AG04449 (cell line): ENCODE data around the gene BTF3L4.
A peak's percentile ranks its signal among the peaks of the same experiment; 100 is the strongest.

ENCODE experiments used
- CTCF ChIA-PET: fragments of 350-600 bp; formaldehyde crosslinking; extraction: SDS; loops from one replicate; lab custom pipeline; 2021; ENCODE audit warnings: antibody characterized with exemption; lab: Yijun Ruan, JAX
- POLR2A ChIA-PET: fragments of 400-600, 350-600 bp; formaldehyde crosslinking; extraction: SDS; loops from one replicate; lab custom pipeline; 2020; ENCODE audit warnings: antibody characterized with exemption, inconsistent platforms; lab: Yijun Ruan, JAX
- DNase-seq: peaks from one replicate; pipeline ENCODE4 v3.0.0-alpha.2; 2010; ENCODE audit warnings: low read depth, low spot score
- H3K4me3 ChIP-seq: 2 replicates; pipeline ENCODE4 v1.5.1; 2011; ENCODE audit warnings: low read depth, mild to moderate bottlenecking, control low read depth, low read length
- TF ChIP-seq, protein P1 (sequence below): IDR thresholded peaks from one replicate; pipeline ENCODE4 v1.5.1; 2011; ENCODE audit warnings: mild to moderate bottlenecking, moderate library complexity, low read length, control low read depth, inconsistent platforms; ENCODE audit not compliant: insufficient read depth; ENCODE audit errors: missing control alignments

The BTF3L4 gene

DNA sequence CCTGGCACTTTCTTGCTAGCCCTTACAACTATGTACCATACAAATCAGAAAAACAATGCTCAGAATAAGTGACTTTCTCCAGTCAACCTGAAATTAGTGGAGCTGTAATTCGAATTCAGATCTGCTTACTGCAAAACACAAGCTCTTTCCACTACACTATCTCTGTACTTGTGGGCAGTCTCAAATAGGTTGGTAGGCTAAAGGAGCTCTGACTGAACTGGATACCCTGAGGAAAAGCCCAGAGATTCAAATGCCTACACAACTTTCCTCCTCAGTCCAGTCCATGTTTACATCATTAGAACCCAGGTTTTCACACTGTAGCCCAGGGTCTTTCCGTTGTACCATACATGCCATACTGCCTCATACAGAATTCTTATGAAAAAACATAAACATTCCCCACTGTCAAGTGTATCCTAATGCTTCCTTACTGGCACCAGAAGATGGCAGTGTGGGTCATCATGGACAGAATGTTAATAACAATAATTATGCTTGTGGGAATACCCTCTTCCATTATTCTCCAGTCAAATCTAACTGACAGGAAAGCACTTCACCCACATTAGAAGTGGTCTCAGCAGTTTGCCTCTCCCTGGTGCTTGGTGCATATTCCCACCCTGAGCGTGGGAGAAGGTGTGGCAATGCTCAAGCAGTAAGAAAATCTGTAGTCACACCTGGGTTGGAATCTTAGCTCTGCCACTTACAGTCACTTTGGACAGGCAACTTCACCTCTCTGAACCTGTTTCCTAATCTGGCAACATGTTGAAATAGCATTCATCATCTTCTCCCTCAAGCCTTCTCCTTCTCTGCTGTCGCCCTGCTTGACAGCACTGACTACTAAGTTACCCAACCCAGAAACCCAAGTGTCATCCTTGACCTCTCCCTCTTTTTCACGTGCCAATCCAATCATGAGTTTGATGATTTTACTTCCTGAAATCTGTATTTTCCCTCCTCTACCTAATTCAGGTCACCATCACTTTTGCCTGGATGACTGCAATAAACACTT is 71.4 kb downstream of the BTF3L4 start:
- DNase-seq: peak; percentile 17
- no peak overlapping the region for H3K4me3 ChIP-seq
- TF ChIP-seq, protein P1, sequence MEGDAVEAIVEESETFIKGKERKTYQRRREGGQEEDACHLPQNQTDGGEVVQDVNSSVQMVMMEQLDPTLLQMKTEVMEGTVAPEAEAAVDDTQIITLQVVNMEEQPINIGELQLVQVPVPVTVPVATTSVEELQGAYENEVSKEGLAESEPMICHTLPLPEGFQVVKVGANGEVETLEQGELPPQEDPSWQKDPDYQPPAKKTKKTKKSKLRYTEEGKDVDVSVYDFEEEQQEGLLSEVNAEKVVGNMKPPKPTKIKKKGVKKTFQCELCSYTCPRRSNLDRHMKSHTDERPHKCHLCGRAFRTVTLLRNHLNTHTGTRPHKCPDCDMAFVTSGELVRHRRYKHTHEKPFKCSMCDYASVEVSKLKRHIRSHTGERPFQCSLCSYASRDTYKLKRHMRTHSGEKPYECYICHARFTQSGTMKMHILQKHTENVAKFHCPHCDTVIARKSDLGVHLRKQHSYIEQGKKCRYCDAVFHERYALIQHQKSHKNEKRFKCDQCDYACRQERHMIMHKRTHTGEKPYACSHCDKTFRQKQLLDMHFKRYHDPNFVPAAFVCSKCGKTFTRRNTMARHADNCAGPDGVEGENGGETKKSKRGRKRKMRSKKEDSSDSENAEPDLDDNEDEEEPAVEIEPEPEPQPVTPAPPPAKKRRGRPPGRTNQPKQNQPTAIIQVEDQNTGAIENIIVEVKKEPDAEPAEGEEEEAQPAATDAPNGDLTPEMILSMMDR: peak; percentile 75
- POLR2A ChIA-PET: no interaction called here
- CTCF ChIA-PET: interaction anchor here (0.8 to 9.8 kb wide), 34 partner anchors 9 to 569 kb away, joined by 3 to 136 read pairs (median 5); no protein-coding TSS in a partner anchor

GRCh38 chr1:52139817-52140540 is 83.9 kb downstream of the BTF3L4 start:
- TF ChIP-seq, protein P1: no peak
- CTCF ChIA-PET: interaction anchor here (0.7 to 3.0 kb wide), 8 partner anchors 8 to 209 kb away, joined by 3 to 19 read pairs (median 4); no protein-coding TSS in a partner anchor
- no peak overlapping the region for H3K4me3 ChIP-seq
- peak; percentile 51 for DNase-seq
- POLR2A ChIA-PET: interaction anchor here (0.6 kb wide), 1 partner anchor 133 kb away, joined by 3 read pairs; no protein-coding TSS in a partner anchor
